ENCODE measurements around the gene RRAS.

RRAS gene

DNA sequence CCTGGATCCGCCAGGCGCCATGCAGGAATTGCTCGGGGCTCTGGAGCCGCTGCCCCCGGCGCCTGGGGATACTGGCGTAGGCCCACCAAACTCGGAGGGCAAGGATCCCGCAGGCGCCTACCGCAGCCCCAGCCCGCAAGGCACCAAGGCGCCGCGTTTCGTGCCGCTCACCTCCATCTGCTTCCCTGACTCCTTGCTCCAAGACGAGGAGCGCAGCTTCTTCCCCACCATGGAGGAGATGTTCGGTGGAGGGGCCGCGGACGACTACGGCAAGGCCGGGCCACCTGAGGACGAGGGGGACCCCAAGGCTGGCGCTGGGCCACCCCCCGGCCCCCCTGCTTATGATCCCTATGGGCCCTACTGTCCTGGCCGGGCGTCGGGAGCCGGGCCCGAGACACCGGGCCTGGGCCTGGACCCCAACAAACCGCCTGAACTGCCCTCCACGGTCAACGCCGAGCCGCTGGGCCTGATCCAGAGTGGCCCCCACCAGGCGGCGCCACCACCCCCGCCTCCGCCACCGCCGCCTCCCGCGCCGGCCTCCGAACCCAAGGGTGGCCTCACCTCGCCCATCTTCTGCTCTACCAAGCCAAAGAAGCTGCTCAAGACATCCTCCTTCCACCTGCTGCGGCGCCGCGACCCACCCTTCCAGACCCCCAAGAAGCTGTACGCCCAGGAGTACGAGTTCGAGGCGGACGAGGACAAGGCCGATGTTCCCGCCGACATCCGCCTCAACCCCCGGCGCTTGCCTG, 42.8 kb downstream of the RRAS start:
- DNase-seq (ENCODE audit: low read depth in 1 of 2, low spot score in 1 of 2), result no peak

DNA sequence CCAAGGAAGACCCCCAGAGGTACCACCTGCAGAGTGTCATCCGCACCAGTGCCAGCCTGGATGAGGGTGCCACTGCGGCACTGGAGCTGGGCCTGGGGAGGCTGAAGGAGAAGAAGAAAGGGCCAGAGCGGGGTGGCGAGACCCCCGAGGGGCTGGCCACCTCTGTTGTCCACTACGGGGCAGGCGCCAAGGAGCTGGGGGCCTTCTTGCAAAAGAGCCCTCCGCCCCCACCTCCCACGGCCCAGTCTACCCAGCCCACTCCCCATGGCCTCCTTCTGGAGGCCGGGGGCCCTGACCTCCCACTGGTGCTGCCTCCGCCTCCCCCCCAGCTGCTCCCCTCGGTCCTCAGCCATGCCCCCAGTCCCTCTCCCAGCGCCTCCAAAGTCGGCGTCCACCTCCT, 43.5 kb downstream of the RRAS start:
- no peak for DNase-seq (ENCODE audit: low read depth in 1 of 2, low spot score in 1 of 2)

DNA sequence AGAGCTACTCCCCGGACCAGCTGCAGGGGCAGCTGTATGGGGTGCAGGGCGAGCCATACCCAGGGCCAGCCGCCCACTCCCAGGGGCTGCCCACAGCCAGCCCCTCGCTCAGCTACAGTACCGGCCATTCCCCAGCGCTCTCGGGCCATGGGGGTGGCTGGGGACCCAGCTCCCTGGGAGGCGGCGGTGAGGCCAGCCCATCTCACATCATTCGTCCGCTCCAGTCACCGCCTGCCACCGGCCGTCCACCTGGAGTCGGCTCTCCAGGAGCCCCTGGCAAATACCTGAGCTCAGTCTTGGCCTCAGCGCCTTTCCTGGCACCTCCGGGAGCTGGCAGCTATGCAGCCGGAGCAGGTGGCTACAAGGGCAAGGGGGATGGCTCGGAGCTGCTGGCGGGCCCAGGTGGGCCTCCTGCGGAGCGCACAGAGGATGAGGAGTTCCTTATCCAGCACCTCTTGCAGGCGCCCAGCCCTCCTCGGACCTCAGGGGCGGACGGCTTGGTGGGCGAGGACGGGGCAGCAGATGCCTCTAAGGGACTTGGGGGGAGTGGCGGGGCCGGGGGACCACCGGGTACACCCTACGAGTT, 44.0 kb downstream of the RRAS start:
- DNase-seq (ENCODE audit: low read depth in 1 of 2, low spot score in 1 of 2), result no peak

DNA sequence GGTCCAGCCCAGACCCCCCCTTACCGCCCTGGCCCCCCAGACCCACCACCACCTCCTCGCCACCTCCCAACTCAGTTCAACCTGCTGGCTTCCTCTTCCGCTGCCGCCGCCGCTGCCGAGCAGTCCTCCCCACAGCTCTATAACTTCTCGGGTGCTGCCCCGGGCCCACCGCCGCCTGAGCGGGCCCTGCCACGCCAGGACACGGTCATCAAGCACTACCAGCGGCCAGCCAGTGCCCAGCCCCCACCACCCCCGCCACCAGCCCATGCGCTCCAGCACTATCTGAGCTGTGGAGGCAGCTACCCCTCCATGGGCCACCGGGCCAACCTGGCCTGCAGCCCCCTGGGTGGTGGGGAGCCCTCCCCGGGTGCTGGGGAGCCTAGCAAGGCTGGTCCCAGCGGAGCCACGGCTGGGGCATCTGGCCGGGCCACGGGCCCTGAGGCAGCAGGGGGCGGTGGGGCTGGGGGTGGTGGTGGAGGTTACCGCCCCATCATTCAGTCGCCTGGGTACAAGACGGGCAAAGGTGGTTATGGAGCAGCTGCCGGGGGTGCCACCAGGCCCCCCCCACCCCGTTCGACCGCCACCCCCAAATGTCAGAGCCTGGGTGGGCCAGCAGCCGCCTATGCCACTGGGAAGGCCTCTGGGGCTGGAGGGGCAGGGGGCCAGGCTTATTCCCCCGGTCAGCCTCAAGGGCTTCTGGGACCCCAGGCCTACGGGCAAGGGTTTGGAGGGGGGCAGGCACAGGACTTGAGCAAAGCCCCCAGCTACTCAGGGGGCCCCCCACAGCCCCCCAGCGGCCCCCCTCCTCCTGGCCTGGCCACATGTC, 44.7 kb downstream of the RRAS start:
- no peak for DNase-seq (ENCODE audit: low read depth in 1 of 2, low spot score in 1 of 2)

DNA sequence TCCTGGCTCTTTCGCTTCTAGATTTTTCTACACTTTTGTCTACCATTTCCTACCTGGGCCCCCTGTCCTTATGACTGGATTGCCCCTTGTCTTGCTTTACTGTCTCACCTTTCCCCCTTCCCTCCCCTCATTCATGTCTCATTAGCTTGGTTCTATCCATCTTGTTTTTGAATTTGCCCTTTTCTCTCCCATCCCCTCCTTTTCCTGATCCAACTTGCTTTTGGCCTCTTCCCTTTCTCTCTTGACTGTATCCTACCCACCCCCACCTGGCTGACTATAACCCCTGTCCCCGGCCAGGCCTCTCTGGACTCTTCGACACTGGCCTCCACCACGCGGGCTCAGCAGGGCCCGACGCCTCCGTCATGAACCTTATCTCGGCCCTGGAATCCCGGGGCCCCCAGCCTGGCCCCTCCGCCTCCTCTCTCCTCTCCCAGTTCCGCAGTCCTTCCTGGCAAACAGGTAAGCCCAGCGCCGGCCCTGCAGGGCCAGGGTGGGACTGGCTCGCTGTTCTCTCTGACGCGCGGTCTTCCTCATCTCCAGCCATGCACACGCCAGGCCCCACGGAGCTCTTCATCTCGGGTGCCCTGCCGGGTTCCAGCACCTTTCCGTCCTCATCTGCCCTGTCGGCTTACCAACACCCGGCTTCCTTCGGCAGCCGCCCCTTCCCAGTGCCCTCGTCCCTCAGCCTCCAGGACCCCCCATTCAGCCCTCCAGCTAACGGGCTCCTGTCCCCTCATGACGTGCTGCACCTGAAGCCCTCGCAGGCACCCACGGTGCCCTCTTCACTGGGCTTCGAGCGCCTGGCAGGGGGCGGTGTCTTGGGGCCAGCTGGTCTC, 45.6 kb downstream of the RRAS start:
- no peak for DNase-seq (ENCODE audit: low read depth in 1 of 2, low spot score in 1 of 2)

DNA sequence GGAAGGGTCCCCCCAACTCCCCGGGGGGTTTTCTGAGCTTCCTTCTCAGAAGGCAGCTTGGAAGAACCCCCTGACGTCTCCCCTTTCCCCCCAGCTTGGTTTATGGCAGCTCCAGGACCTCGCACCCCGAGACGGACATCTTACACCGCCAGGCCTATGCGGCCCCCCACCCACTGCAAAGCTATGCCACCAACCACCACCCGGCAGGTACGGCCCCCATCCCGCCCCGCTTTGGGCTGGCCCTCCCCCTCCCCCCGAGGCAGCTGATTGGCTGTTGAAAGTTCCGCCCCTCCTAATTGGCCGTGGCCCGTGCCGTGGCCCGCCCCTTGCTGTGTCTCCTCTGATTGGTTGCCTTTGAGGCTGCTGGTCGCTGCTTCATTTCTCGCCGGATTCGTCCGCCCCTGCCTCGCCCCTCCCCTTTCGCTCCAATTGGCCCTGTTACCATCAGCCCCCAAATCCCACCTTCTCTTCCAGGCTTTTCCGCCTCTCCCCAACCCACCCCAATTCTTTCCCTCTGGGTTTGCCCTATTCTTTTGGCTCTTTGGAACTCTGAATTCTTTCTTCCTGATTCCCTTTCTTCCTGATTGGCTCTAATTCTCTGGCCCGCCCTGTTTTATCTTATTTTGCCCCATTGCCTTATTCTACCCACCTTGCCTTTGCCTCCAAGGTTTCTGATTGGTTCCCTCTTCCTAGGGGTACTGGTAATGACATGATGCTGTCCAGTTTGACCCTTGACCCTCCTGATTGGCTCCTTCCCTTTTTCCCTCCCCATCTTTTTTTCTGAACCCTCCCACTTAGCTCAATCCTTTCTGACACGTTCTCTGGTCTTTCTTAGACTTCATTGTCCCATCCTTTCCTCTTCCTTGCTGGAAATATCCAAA, 46.5 kb downstream of the RRAS start:
- DNase-seq (ENCODE audit: low read depth in 1 of 2, low spot score in 1 of 2), result peak; percentile 83 to 89

DNA sequence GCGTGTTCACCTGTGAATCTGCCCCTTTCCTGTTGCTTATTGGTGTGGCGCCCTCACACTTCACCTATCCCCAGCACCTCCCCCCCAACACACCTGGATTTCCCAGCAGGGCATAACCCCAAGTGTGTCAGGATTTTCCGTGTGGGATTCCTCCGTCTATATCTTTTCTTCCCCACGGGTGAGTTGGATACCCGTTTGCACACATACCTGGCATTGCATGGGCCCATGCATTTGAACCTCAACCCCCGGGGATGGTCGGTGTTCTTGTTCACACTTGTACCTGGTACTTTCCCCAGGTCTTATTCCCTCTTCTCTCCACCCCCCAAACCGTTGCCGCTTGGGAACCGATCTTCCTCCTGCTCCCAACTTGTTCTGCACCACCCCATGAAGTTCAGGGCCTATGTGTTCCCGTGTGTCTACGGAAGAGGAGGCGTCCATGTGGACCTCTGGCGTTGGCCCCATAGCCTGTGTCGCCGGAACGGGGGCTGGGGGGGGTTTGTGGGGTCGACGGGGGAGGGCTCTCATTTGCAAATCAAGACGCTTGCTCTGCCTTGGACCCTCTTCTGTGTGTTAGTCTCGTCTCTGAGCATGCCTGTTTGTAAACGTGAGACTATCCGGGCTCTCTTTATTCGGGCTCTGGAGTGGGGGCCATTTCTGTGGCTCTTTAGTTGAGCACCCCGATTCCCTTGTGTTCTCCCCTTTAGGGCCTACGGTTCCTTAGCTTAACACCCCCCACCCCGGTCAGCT, 47.3 kb downstream of the RRAS start:
- no peak for DNase-seq (ENCODE audit: low read depth in 1 of 2, low spot score in 1 of 2)

DNA sequence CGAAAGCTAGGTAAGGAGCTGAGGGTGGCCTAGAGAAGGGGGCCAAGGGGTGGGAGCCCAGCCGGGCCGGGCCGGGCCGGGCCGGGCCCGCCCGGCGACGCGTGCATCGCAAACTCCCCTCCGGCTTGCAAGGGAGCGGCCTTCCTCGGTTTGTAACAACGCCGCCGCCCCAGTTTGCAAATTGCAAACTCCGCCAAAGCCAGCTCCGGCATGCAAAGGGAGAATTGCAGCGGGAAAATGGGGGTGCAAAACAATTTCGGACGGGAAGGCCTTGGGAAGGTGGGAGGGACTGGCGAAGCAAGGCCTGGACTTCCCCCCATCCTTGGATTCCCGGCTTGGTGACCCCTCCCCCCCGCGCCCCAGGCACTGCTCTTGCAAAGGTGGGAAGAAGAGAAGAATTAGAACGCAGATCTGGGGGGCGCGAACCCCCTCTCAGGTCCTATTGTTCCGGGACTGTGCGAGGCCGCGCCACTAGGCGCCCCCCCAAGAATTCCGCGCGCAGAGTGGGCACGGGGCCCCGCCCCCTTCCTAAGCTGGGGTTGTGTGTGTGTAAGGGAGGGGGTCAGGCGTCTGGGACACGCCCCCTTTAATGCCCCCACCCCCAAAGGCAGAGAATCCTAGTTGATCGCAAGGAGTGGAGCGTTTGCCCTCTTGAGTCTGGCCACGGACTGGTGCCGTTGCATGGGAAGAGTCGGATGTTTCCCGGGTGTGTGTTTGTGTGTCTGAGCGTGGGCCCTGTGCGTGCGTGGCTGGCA, 48.0 kb downstream of the RRAS start:
- DNase-seq (ENCODE audit: low read depth in 1 of 2, low spot score in 1 of 2), result no peak

DNA sequence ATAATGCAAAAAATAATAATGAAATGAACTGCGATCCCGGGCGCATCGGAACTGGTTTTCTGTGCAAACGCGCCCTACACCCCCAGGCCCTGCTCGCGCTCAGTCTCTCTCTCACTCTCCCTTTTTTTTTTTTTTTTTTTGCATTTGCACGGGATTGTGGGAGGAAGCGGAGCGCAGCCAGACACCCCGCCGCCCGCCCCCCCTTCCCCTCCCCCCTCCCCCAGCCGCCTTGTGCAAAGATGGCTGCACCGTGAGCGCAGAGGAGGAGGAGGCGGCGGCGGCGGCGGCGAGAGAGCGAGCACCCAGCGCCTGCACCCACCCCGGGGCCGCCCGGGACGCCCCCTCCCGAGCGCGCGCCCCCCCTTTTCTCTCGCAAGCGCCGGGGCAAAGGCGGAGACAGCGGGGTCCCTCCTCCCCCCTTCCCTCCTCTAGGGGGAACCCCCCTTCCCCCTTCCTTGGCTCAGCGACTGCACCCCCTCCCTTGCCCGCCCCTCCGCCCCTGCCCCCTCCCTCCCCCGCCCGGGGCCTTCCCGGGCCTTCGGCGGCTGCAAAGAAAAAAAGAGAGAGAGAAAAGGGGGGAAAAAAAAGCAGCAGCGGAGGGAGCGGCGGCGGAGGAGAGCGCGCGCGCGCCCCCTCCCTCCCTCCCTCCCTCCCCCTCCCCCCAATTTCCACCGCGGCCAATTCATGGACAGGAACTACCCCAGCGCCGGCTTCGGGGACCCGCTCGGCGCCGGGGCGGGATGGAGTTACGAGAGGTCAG, 48.8 kb downstream of the RRAS start, which contains the start of gene PRR12:
TSS of gene PRR12 (plus strand) at position 212 of the 760 bp plus-strand sequence. CDS start at position 685, 473 bp downstream.
- peak; percentile 53 to 59 for DNase-seq (ENCODE audit: low read depth in 1 of 2, low spot score in 1 of 2)

DNA sequence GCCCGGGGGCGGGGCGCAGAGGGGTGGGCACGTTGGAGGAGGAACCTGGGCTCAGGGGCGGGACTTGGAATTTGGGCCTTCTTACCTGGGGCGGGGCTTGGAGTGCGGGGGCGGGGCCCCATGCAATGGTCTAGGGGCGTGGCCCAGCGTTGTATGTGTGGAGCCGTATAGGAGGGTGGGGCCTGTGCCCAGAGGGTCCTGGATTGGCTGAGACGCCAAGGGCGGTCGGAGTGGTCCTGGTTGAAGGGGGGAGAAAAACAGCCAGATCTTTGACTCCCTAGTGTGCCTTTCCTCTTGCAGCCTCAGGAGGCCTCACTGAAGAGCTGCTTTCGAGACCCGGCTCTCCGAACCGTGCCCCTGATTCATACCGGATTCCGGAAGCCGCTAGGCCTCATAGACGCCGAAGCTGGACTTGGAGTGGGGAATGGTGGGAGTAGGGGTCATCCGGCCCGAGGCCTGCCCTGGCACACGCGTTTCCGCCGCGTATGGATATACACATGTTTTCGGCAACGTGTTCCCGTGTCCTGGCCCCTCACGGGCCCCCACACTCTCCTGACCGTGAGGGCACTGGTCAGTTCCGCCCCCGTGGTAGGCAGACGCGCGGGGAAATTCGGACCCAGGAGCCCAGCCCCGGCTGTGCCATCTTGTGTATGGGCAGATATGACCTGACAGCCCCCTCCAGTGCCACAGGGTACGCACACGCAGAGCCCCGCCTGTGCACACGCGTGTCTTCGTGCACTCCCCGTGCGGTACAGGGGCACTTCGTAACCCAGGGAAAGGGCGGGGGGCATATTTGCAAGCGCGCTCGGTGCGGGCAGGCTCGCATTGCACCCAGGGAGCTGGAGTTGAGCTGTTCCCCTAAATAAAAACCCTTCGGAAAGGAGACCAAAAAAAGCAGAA, 49.6 kb downstream of the RRAS start:
- DNase-seq (ENCODE audit: low read depth in 1 of 2, low spot score in 1 of 2), result peak; percentile 81 to 90

DNA sequence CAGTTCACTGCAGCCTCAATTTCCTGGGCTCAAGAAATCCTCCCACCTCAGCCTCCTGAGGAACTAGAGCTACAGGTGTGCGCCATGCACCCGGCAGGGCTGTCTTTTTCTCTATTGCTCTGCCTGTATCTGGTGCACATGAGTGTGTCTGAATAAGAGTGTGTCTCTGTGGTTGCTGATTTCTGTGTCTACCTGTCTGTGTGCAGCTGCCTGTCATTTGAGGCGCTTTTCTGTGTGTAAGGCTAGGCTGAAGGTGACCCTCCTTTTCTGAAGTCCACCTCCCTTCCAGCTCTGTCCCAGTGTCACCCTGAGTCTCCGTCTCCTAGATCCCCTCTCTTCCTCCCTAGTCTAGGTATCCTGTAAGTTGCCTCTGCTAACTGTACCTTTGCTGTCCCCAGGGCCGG, 50.4 kb downstream of the RRAS start:
- no peak for DNase-seq (ENCODE audit: low read depth in 1 of 2, low spot score in 1 of 2)

DNA sequence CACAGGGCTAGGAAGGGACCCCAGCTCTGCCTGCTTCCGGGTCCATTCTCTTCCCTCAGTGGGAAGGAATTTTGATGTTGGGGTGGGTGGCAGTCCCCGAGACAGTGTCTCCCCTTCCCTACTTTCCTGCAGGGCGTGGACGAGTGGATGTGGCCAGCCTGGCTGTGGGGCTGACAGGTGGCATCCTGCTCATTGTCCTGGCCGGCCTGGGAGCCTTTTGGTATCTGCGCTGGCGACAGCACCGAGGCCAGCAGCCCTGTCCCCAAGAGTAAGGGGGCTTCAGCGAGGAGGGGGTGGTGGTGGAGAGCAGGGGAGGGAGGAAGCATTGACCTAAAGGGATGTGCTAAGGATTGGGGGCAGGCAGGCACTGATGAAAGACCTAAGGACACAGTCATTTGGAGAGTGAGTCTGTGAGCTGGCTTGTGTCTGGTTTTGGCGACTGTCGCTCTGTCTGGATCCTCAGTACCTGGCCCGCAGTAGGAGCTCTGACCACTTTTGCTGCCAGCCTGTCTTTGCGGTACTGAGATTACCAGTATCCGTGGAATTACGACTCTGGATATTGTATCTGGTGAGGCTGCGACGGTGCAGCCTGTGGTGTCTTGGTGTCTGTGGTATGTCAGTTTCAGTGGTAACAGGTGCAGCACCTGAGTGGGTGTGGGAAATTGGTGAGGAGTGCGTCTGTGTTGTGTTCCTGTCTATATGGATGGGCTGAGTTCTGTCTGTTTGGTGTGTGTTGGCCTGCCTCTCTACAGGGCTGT, 51.4 kb downstream of the RRAS start:
- DNase-seq (ENCODE audit: low read depth in 1 of 2, low spot score in 1 of 2), result no peak

DNA sequence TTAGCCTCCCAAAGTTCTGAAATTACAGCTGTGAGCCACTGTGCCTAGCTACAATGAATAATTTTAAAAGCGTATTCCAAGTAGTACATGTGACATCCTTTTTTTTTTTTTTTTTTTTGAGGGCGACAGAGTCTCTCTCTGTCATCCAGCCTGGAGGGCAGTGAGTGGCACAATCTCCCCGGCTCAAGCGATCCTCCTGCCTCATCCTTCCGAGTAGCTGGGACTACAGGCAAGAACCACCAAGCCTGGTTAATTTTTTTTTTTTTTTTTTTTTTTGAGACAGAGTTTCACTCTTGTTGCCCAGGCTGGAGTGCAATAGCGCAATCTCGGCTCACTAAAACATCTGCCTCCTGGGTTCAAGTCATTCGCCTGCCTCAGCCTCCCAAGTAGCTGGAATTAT, 52.7 kb downstream of the RRAS start:
- no peak for DNase-seq (ENCODE audit: low read depth in 1 of 2, low spot score in 1 of 2)
